Lung (tissue), 12 donors: ENCODE measurements around the gene PTPRG. TPM values are rescaled to one million over a fixed set of nuclear protein-coding genes. Genes with fewer than 3 reads are reported as not detected.

Experiments used
- ATAC-seq: fragments of 200-7000 bp; cut with Tn5 transposase; one replicate; pipeline ENCODE4 v1.9.1; 2020; ENCODE audit warnings: moderate number of reproducible peaks; ENCODE audit not compliant: insufficient read depth, low FRiP score
- DNase-seq, 3 donors: peaks; one replicate each; pipeline ENCODE4 v3.0.0-alpha.2; 2013 to 2017
- H3K27ac ChIP-seq, 2 donors: one replicate each; pipeline ENCODE4 v1.5.1; 2013; ENCODE audit warnings: mild to moderate bottlenecking in 2 of 2, moderate library complexity in 2 of 2, control low read depth in 1 of 2, inconsistent platforms in 1 of 2, low read depth in 1 of 2, low read length in 1 of 2
- H3K27me3 ChIP-seq, 3 donors: one replicate each; pipeline ENCODE4 v1.5.1; 2013; ENCODE audit warnings: low read length in 2 of 3; ENCODE audit not compliant: control insufficient read depth in 3 of 3, insufficient read depth in 3 of 3
- H3K36me3 ChIP-seq, 4 donors: one replicate each; pipeline ENCODE4 v1.5.1; 2013; ENCODE audit warnings: low read length in 4 of 4, mild to moderate bottlenecking in 1 of 4, moderate library complexity in 1 of 4; ENCODE audit not compliant: control insufficient read depth in 4 of 4, insufficient read depth in 4 of 4
- H3K4me1 ChIP-seq, 5 donors: one replicate each; pipeline ENCODE4 v1.5.1; 2013; ENCODE audit warnings: low read length in 5 of 5, mild to moderate bottlenecking in 2 of 5, moderate library complexity in 1 of 5; ENCODE audit not compliant: control insufficient read depth in 5 of 5, insufficient read depth in 5 of 5
- H3K4me3 ChIP-seq: one replicate; pipeline ENCODE4 v1.5.1; 2013; ENCODE audit warnings: mild to moderate bottlenecking, control low read depth, moderate library complexity
- H3K9ac ChIP-seq, 2 donors: one replicate each; pipeline ENCODE4 v1.5.1; 2013; ENCODE audit warnings: low read length in 2 of 2, control low read depth in 1 of 2; ENCODE audit not compliant: insufficient read depth in 1 of 2
- H3K9me3 ChIP-seq, 4 donors: one replicate each; pipeline ENCODE4 v1.5.1; 2013; ENCODE audit warnings: low read length in 3 of 4, mild to moderate bottlenecking in 1 of 4, moderate library complexity in 1 of 4; ENCODE audit not compliant: control insufficient read depth in 4 of 4, insufficient read depth in 3 of 4
- WGBS, 2 donors: extraction: QIAGEN DNeasy Blood & Tissue Kit; methylation state at CpG; one replicate each; pipeline ENCODE4 v1.1.7; 2013; 5-methylcytosine and 5-hydroxymethylcytosine counted together
- polyA plus RNA-seq, 2 donors: library from polyadenylated mRNA; stranded (reverse); fragments of 200-250 nt; gene quantifications; one replicate each; pipeline ENCODE4 v1.2.1, GENCODE V29; 2013
- total RNA-seq, 2 donors: library from RNA; depleted of rRNA in 1 of 2; stranded (reverse); fragments of >200 nt in 1 of 2; gene quantifications; one replicate each; pipeline ENCODE4 v1.2.1, GENCODE V29; 2014 to 2021
- TF ChIP-seq, protein P1 (sequence below): IDR thresholded peaks from 2 replicates; pipeline ENCODE4 v1.5.1; 2012; ENCODE audit warnings: mild to moderate bottlenecking; ENCODE audit errors: control extremely low read depth, extremely low read depth
- donor health status: control.
- donor health status: control.
- donor health status: Bipolar disorder and iron deficiency.
- donor health status: healthy.
- donor health status: DM: yes; HTN: yes; CAD: no.

PTPRG gene
- total and polyA plus RNA-seq, 4 donors = 8.5 to 131 (median 75.9) TPM

DNA sequence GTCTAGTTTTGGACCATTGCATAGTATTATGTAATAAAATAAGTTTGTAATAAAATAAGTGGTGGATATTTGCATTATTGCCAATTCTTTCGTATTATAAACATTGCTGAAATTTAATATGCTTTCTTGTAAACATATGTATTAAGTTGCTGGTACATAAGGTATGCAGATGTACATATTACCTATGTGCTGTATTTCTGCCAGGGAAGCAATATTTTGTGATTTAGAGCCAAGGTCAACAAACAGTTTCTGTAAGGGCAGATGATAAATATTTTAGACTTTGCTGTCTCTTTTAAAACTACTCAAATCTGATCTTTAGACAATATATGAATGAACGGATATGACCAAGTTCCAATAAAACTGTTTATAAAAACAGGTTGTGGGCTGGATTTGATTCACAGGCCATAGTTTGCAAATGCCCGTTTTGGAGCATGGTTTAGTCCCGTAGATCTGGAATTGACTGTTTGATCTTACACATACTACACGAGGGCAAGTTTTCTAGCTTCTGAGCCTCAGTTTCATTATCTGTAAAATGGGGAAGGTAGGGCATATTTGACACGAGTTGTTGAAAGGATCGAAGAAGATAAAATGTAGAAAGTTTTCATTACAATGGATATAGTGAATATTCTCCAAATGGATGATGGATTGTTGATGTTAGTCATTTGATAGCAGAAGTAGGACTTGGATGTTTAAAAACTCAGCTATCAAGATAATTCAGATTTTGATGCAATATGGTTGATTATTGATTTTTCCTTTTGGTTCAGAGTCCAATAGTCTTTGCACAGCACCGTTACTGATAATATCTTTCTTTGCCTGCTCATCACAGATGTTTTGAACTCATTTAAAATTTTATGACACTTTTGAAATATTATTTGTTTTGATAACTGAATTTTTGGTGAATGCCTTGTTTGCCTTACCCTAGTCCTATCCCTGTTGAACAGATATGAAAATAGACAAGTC, 417.4 kb downstream of the PTPRG start:
- TF ChIP-seq, protein P1, sequence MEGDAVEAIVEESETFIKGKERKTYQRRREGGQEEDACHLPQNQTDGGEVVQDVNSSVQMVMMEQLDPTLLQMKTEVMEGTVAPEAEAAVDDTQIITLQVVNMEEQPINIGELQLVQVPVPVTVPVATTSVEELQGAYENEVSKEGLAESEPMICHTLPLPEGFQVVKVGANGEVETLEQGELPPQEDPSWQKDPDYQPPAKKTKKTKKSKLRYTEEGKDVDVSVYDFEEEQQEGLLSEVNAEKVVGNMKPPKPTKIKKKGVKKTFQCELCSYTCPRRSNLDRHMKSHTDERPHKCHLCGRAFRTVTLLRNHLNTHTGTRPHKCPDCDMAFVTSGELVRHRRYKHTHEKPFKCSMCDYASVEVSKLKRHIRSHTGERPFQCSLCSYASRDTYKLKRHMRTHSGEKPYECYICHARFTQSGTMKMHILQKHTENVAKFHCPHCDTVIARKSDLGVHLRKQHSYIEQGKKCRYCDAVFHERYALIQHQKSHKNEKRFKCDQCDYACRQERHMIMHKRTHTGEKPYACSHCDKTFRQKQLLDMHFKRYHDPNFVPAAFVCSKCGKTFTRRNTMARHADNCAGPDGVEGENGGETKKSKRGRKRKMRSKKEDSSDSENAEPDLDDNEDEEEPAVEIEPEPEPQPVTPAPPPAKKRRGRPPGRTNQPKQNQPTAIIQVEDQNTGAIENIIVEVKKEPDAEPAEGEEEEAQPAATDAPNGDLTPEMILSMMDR = no peak
- no peaks in the 10 kb centered on the region for H3K27me3 ChIP-seq
- no peaks in the 10 kb centered on the region for H3K9me3 ChIP-seq
- H3K4me1 ChIP-seq = peaks cover 0 to 22% (median 8%) of the 10 kb centered on the region in 5 donors
- no peak overlapping the region for H3K27ac ChIP-seq
- WGBS, 2 donors = 79 to 87% methylated on average over 8 of the region's 8 CpGs
- no peaks in the 10 kb centered on the region for H3K36me3 ChIP-seq
- DNase-seq (no peak), ATAC-seq (no peak)
- no peak overlapping the region for H3K4me3 ChIP-seq
- no peak overlapping the region for H3K9ac ChIP-seq

DNA sequence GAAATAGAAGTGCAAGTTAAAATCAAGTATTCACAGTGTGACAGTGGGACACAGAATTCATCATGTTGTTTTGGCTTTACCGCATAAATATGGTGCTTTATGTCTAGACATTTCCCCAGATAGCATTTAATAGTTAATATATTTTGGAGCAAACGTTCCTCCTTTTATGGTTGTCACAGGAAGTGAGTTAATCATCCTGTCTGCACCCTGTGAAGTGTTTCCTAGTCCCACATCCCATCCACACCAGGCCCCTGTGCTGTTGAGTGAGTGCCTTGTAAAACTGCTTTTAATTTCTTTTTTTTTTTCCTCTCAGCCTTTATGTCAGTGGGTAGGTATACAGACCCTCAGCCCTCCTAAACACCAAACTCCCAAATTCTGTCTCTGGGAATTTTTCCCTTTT, 418.3 kb downstream of the PTPRG start:
- ATAC-seq (no peak), DNase-seq (no peak)
- no peak overlapping the region for H3K27ac ChIP-seq
- no peak overlapping the region for H3K9ac ChIP-seq
- no peaks in the 10 kb centered on the region for H3K27me3 ChIP-seq
- no peaks in the 10 kb centered on the region for H3K9me3 ChIP-seq
- TF ChIP-seq, protein P1 = no peak
- 34 to 42% methylated on average over 2 of the region's 2 CpGs for WGBS, 2 donors
- peaks cover 0 to 21% (median 8%) of the 10 kb centered on the region in 5 donors for H3K4me1 ChIP-seq
- no peak overlapping the region for H3K4me3 ChIP-seq
- H3K36me3 ChIP-seq = no peaks in the 10 kb centered on the region

DNA sequence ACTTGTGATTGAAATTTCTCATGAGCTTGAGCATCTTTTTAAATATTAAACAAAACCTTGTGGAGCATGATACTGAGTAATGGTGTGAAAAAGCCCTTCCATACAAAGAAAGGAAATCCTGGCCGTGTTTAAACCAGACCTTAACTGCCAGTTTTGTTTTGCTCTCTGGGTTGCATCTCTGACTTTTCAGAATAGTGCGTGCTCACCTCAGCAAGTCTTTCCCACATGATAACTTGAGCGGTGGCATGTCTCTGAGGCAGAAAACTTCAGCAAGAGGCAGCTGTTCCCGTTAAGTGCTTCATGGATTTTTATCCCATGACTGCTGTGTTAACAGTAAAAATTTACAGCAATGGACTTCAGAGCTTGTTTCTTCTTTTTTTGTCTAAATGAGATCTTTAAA, 418.7 kb downstream of the PTPRG start:
- no peak for ATAC-seq
- whole genome bisulfite sequencing, 2 donors = 70 to 78% methylated on average over 4 of the region's 4 CpGs
- Histone ChIP-seq H3K36me3 (no peaks in the 10 kb centered on the region), H3K4me1 (peaks cover 2 to 17% (median 8%) of the 10 kb centered on the region in 5 donors), H3K9me3 (no peaks in the 10 kb centered on the region), H3K4me3 (no peak overlapping the region), H3K27ac (no peak overlapping the region), H3K9ac (no peak overlapping the region), H3K27me3 (no peaks in the 10 kb centered on the region)
- TF ChIP-seq, protein P1 = no peak
- DNase-seq = no peak
